ENCODE measurements around the gene TES.

- no peak for TF ChIP-seq CTCF (IDR thresholded peaks at IDR 0.05; ENCODE audit: poor library complexity, severe bottlenecking)
- no peak for TF ChIP-seq POLR2AphosphoS5 (IDR thresholded peaks at IDR 0.05)
- TF ChIP-seq TAF1 (IDR thresholded peaks at IDR 0.05; ENCODE audit: low read depth): no peak
- no peak for TF ChIP-seq SMC3 (conservative IDR thresholded peaks at IDR 0.05; ENCODE audit: poor library complexity)
- TF ChIP-seq EZH2 (IDR thresholded peaks at IDR 0.05; ENCODE audit: borderline replicate concordance, insufficient read depth, low read length, poor library complexity, severe bottlenecking): no peak
- TF ChIP-seq REST (IDR thresholded peaks at IDR 0.05; ENCODE audit: borderline replicate concordance): no peak
- TF ChIP-seq RAD21 (conservative IDR thresholded peaks at IDR 0.05): no peak
- no peak for TF ChIP-seq MXI1 (conservative IDR thresholded peaks at IDR 0.05; ENCODE audit: poor library complexity, severe bottlenecking)
These were observed 73.4 kb downstream of the TES start for GRCh38 chr7:116283595-116284204.

Data from neural cell (in vitro differentiated cells).